Kidney capillary endothelial cell (primary cell): ENCODE results near the gene UBR1.
A peak's percentile ranks its signal among the peaks of the same experiment; 100 is the strongest.
"Not testable (repeated sequence)": the region's sequence is repeated elsewhere in the genome, so short reads cannot be mapped to it uniquely, and the experiment has no call there.

ENCODE experiments used
- DNase-seq: peaks from one replicate; pipeline ENCODE4 v3.0.0-alpha.2; 2018; ENCODE audit warnings: low spot score

The UBR1 gene

GRCh38 chr15:43105778-43106485 is at the start of gene UBR1:
UBR1 (minus strand) TSS chr15:43106038; CDS start chr15:43106022, 16 bp downstream.
- DNase-seq, result peak; percentile 93

- DNase-seq, result no peak
Observed at GRCh38 chr15:43153269-43153668, 47.4 kb upstream of the UBR1 start.

GRCh38 chr15:43151688-43152087 is 45.9 kb upstream of the UBR1 start:
- DNase-seq, result no peak

GRCh38 chr15:43150191-43150929 is 44.5 kb upstream of the UBR1 start:
- DNase-seq, result peak; percentile 88

- no peak for DNase-seq
Observed at GRCh38 chr15:43146184-43146583, 40.3 kb upstream of the UBR1 start.

GRCh38 chr15:43144512-43144911 is 38.7 kb upstream of the UBR1 start:
- DNase-seq, result no peak

GRCh38 chr15:43143203-43143941 is 37.5 kb upstream of the UBR1 start:
- no peak for DNase-seq

GRCh38 chr15:43135351-43135750 is 29.5 kb upstream of the UBR1 start:
- DNase-seq, result no peak

GRCh38 chr15:43134157-43134635 is 28.4 kb upstream of the UBR1 start:
- no peak for DNase-seq

- DNase-seq, result peak; percentile 52
Observed at GRCh38 chr15:43133430-43134156, 27.8 kb upstream of the UBR1 start, which contains the start of gene TMEM62. TMEM62 (plus strand) TSS chr15:43133586; CDS start chr15:43133803, 217 bp downstream.

- DNase-seq, result no peak
Observed at GRCh38 chr15:43132830-43133429, 27.1 kb upstream of the UBR1 start.

GRCh38 chr15:43128980-43129335 is 23.1 kb upstream of the UBR1 start:
- DNase-seq, result no peak

- not testable (repeated sequence) for DNase-seq
Observed at GRCh38 chr15:43128174-43128979, 22.5 kb upstream of the UBR1 start.

GRCh38 chr15:43127752-43128151 is 21.9 kb upstream of the UBR1 start:
- DNase-seq, result no peak

GRCh38 chr15:43126356-43126755 is 20.5 kb upstream of the UBR1 start:
- no peak for DNase-seq

GRCh38 chr15:43125100-43125661 is 19.3 kb upstream of the UBR1 start:
- no peak for DNase-seq

- DNase-seq, result no peak
Observed at GRCh38 chr15:43121863-43122262, 16.0 kb upstream of the UBR1 start.

GRCh38 chr15:43118829-43119228 is 13.0 kb upstream of the UBR1 start:
- no peak for DNase-seq

GRCh38 chr15:43118286-43118685 is 12.4 kb upstream of the UBR1 start:
- DNase-seq, result no peak

GRCh38 chr15:43111354-43111753 is 5.5 kb upstream of the UBR1 start:
- no peak for DNase-seq
